Stimulated activated CD4-positive, alpha-beta T cell treated with anti-CD3 and anti-CD28 coated beads, Interleukin-4, amount 100 ng/mL, for 4 hours (primary cell): ENCODE measurements around the gene KRT77.

Experiments used
- DNase-seq, 2 experiments: peaks; one replicate each; pipeline ENCODE4 v3.0.0-alpha.2; 2020

KRT77 gene

DNA sequence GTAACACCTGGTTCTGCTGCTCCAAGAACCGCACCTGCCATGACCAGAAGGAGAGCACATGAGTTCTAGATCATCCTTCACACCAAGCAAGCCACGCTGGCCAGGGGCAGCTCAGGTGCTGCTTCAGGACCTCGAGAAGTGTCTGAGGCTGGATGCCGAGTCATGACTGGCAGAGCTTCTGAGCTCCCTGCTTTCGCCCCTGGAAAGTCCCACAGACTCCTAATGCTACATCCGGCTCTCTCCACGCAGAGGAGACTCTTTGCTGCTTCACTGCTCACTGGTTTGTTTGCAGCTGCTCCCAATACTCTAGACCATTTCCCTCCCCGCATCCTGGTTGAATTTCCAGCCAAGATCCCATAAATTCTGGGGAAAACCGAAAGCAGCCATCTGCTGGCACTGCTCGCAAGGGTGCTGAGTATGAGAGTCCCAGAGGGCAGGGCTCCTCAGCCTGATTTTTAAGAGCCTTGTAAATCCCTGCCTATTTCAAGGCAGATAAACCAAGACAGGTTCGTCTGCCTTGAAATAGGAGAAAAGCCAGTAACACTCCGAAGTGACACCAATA lies 52.7 kb downstream of the KRT77 start:
- DNase-seq = no peak

- no peak for DNase-seq
Measured at GRCh38 chr12:52649066-52649465, 54.3 kb downstream of the KRT77 start.

DNA sequence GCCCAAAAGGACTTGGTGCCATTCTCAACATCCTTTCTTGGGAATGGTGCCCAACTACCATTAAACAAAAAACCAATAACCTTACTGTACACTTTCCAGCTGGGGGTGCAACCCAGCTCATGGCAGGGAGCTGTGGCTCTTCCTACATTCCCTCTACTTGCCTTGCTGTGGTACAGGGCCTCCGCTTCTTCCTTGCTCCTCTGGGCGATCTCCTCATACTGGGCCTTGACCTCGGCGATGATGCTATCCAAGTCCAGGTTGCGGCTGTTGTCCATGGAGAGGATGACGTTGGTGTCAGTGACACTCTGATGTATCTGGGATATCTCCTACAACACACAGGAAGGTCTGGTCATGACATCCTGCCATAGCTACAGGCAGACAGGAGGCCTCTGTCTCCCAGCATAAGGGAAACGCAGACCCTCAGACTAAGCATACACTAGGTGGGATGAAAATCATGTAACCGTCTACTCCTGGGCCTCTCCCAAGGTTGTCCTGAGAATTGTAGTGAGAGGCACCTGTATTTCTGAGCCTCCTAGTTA lies 55.2 kb downstream of the KRT77 start:
- DNase-seq = no peak

DNA sequence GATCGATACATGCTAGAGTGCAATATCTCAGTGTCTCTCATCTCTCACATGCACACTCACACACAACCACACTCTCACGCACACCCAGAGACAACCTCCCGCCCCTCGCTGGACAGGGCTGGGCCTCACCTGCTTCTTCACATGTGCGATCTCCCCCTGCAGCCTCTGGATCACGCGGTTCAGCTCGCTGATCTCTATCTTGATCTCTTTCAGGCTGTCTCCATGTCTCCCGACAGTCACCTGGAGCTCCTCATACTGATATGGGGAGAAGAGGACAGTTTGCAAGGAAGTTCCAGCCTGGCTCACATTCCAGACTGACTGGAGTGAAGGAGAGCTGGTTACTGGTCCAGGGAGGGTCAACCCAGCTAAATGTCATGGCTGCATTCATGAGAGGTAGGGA lies 55.7 kb downstream of the KRT77 start:
- DNase-seq = no peak

DNA sequence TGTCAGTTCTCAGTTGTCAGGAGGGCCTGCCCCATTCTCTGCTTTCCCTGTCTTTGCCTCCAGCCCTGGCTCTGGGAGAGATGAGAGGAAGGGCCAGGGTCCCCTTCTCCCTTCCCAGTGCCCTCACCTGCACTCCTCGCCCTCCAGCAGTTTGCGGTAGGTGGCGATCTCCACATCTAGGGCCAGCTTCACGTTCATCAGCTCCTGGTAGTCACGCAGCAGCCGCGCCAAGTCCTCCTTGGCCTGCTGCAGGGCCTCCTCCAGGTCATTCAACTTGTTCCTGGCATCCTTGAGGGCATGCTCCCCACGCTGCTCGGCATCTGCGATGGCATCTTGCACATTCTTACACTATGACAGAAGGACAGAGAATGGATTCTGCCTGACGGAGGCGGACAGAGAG lies 56.7 kb downstream of the KRT77 start:
- DNase-seq = no peak

DNA sequence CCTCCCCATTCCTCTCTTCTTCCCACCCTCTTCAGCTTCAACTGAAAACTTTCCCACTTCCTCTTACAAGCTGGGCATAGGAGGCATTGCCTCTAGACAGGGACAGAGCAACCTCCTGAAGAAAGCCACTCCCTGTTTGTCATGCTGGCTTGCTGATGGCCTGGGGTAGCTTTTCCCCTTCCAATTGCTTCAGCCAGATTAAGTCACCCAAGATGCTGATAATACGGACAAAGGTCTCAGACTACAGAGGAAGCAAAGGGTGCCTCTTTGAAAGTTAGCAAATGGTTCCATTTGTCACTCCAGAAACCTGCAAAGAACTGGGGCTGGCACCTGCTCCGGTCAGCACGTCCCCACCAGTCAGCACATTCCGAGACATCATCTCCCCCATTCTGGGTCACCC lies 57.3 kb downstream of the KRT77 start:
- DNase-seq = no peak

GRCh38 chr12:52645120-52645761 lies 58.1 kb downstream of the KRT77 start:
- DNase-seq = peak in 1 of 2 experiments; percentile 9

- no peak for DNase-seq
Measured at GRCh38 chr12:52644078-52644415, 59.3 kb downstream of the KRT77 start.

- no peak for DNase-seq
Measured at GRCh38 chr12:52643233-52644077, 59.9 kb downstream of the KRT77 start.

GRCh38 chr12:52641468-52641867 lies 61.9 kb downstream of the KRT77 start:
- peak in 1 of 2 experiments; percentile 19 for DNase-seq
